CMK (cell line): Measurements from ENCODE around the gene DCN.

Source experiments
- DNase-seq: peaks from one replicate; pipeline ENCODE4 v3.0.0-alpha.2; 2010; ENCODE audit warnings: low read depth

The DCN gene

DNA sequence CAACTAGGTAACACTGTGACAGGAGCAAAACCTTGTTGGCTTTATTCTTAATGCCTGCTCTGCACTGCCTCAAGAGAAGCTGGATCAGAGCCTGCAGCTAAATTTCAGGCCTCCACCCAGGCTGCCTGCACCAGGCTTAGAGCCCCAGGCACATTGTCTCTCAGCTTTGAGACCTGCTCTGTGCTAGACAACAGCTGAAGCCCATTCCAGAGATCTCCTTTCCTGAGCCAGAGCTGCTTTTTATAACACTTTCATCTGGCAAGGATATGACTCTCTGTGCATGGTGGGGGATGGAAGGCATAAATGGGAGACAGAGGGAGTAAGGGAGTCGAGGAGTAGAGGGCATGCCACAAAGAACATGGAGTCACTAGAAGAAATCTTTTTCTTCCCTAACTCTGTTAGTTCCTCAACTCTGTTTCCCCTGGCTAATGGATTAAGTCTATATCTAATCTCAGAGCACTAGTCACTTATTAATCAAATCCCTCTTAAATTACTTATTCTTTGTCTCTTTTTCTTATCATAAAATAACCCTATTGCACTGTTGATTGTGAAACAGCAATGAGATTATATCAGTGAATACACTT, 44.2 kb downstream of the DCN start:
- DNase-seq: no peak

DNA sequence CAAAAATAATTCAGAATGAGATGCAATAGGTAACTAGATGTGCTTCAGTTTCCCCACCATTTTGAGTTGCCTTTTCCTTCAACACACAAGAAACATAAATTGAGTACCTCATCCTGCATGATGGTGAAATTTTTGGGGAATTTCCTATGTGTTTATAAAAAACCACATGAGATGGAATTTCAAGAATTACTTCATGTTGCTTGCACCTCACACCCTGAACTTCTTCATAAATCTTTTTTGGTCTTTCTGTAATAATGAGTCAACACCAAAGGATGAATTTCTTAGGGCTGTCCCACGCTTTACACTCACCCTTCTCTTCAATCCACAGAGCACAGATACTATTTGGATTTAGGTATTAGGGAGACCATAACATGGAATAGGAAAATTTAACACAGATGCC, 48.7 kb downstream of the DCN start:
- DNase-seq: no peak

DNA sequence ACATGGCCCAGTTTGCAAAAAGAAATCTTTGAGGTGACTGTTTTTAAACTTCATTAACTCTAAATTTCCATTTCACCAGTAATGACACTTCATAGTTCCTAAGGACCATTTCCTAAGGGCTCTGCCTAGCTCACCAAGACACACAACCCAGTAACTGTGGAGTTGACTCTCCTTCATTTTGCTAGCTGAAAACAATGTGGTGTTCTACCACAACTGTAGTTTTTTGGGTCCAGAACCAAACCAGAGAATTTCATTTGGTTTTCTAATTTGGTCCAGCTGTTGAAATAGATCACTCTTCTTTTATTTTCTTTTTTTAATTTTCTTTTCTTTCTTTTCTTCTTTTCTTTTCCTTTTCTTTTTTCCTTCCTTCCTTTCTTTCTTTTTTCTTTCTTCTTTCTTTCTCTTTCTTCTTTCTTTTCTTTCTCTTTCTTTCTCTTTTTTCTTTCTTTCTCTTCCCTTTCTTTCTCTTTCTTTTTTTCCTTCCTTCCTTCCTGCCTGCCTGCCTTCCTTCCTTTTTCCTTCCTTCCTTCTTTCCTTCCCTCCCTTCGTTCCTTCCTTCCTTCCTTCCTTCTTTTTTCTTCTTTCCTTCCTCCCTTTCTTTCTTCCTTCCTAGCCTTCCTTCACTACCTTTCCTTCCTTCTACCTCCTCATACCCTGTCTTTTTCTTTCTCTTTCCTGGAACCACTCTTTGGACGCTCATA, 52.8 kb downstream of the DCN start:
- no peak for DNase-seq

DNA sequence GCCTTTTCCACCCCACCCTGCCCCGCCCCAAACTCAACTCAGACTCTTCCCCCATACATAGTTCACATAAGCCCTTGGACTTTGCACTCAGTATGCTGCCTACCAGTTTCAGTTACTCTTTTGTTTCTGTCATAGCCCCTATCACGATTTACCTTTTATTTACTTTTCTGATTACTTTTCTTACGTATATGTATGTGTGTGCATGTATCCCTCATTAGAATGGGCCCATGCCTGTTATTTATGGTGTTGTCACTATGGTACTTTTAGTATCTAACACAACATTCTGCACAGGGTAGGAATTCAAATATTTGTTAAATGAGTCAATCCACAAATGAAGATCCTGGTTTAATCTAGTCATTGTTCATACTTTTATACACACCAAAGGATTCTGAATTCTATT, 54.9 kb downstream of the DCN start:
- no peak for DNase-seq

DNA sequence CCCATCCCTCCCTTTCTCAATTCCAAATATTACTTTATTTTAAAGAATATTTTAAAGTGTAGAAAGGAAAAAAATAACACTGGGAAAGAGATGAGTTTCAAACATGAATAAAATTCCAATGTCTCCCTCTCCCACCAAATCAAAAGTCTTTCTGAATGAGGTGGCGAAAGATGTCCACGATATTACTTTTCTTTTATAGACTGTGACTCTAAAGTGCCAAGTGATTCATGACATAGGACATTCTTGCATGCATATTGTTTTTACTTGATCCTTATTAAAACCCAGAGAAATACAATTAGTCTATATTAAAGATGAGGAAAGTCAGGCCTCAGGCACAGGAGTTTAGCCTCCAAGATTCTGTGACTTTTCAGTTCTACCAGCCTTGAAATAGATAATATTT, 55.3 kb downstream of the DCN start:
- no peak for DNase-seq

DNA sequence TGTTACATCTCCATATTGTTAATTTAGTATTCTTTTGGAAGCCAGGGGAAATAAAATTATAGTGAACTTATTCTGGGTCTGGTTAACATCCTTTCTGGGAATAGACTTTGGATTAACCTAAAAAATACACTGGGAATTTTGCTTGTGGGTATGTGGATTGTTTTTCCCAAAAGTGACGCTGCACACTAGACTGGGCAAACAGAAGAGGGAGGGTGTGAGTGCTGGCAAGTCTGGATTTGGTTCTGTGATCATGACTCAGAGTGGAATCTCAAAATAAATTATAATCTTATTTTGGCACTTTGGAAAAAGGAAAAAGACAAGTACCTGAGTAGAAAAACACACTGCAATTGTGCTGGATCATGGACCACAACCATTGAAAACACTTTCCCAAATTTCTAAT, 56.1 kb downstream of the DCN start:
- DNase-seq: no peak

DNA sequence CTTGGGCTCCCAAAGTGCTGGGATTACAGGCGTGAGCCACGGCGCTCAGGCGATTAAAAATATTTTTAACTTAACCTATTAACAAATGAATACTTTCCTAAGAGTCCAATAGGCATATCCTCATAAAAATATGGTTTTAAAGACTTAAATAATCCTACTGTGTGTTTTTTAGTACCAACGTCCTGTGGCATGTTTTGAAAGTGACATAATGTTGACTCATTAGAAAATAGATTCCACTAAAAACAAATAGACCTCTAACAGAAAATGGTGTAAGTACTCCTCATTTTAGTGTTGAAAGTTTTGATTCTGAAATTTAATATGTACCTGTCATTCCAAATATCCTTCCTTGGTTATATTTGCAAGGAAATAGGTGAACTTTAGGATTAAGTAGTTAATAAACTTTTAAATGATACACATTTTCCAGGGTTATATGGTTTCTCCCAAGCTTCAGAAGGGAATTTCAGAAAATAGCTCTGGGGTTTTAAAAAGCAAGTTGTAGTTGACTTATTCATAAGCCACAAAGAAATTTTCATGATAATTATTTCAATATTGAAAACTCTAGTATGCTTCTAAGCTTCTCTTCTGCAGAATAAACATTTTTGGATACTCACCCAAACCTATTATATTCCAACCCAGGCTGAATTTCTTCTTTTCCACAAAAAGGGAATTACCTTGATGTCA, 59.2 kb downstream of the DCN start:
- DNase-seq: no peak

DNA sequence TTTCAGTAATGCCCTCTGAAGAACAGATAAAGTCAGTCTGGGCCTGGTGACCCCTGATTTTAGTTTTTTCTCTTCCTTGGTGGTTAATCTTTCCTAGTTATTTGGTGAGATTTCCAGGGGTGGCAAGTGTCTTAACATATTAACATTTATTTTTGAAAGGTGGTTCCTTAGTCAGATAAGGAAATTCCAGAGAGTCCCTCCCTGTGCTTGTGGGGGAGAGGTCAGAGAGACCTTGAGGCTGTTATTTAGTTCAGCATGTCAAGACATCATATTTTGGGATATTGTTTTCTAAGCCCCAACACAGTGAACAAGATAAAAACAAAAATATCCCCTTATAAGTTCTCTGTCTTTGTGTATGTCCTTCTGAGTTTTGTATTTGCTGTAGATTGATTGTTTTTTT, 61.8 kb downstream of the DCN start:
- no peak for DNase-seq

DNA sequence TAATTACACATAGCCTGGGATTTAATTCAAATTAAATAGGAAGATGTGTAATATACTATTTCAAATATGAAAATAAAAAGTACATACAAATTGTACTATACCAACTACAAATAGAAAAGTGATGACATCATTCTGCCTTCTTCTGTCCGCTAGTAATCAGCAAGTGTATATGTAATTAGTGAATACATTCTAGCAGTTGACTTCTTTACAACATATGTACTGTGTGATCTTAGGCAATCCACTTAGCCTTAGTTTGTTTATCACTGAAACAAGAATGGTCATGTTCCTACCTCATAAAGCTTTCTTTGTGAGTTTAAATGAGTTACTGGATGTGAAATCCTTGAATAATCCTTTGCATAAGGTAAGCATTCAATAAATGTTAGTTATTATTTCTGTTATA, 63.5 kb downstream of the DCN start:
- DNase-seq: no peak

DNA sequence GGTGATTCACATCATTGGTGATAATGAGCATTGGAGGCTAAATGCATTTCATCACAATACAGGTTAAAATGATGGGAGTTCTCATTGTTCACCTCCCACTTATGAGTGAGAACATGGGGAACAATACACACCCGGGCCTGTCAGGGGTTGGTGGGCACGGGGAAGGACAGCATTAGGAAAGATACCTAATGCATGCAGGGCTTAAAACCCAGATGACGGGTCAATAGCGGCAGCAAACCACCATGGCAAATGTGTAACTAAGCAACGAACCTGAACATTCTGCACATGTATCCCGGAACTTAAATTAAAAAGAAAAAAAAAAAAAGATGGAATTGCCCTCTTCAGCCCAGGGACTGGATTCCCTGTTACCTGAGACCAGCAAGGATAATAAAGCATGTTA, 69.0 kb downstream of the DCN start:
- no peak for DNase-seq

DNA sequence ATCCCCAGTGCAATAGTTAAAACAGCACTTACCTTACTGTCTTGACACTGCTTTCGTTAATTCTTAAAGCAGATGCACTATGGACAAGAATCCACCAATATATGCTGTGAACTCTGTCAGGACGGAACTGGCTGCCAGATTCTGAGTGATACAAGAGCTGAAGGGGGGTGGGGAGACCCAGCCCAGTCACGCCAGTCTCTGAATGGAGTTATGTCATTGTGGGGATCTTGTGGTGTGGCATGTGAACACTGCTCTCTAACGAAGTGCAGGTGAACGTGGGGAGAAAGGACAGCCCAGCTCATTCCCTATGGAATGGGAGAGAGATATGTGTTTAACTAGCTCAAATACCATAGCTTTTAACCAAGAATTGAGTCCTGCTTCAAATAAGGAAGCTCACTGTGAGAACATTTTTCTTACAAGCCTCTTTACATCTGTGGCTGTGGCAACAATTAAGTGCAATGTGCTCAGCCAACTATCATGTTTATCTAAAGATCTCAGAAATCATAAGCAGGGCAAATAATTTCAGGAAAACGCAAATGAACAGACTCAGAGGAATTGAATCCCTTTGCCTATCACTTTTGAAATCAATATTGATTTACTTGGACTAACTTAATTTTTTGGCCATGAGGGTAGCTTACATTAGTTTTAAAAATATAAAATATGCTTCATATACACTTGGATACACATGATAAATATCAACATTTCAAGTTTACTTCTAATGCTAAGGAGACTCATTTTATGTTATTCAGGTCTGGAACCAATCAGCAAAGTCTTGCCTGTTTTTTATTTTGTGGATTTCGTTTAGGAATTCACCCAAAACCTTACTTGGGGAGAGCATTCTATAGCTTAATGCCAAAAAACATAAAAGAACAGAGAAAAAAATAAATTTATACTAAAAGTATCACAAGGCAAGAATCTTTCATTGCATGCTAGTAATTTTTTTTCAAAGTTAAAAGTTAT, 71.0 kb downstream of the DCN start, which contains the start of gene LUM:
Gene LUM, minus strand, starts transcription at position 129 of the 960 bp plus-strand sequence. CDS start 2,515 bp downstream, outside the sequence.
- DNase-seq: no peak

DNA sequence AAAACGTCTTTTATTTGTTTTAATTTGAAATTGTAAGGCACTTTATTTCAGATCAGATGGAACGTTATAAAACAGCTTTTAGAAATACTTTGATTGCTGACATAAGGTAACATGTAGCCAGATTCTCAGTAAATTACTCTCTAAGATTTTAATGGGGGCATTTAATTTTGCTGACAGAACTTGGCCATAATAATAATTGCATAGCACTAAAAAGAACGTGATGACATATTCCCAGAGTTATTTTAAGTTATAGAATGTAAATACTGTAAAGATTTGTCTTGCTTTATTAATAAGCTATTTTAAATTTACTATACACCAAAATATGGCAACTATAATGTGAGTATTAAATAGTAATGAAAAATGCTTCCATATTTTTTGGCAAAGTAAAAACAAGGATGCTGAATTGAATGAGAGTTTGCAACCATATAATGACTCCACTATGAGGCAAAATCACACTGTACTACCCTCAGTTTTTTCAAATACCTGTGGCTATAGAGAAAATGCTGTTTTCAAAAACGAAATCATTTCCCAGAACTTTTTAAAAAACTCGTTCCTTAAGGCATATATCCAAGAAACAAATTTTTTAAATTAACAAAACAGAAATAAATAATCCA, 72.2 kb downstream of the DCN start:
- no peak for DNase-seq

DNA sequence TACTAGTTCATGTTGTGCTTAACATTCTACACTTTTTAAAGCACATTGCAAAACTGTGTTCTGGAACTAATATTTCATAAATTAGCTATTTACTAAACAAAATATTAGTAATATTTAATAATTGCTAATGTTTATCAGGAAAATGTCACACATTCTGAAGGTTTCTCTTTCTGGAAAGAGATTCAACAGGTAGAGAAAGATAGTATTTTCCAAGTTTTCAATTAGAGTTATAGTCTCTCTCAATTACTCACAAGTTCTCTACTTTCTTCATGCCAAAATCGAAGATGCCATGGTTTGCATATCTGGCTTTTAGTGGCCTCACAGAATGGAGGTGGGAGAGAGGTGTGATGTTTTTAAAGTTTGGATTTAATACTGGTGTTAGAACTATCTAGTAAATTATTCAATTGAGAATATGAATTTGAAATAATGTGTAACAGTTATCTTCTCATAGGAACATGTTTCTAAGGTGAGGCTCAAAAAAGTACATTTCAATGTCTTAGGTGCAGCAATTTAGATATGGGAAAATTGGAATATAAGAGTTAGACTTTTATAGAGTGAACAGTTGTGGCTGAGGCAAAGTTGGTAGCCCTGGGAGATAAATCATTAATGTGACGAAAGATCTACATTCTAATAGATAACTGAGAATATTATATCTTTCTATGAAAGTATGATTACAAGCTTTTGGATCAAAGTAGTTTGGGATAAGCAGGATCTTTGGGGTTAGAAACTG, 72.9 kb downstream of the DCN start:
- no peak for DNase-seq

DNA sequence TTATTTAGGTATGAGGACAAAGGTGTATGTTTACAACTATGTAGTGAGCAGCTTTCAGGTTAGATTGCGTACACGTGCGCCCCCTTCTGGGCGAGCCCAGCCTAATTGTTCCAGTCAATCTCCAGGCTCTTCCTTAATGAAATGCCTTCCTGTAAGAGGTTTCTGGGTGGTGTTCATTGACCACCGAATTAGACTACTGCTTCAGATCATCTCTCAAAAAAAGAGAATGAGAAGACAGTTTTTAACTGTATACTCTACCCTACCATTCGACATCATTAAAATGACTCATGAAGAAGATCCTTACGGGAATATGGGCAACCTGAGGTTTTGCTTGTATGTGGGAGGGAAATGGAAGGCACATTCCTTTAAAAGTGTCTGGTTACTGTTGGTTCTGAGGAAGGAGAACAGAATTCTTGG, 73.5 kb downstream of the DCN start:
- DNase-seq: no peak

DNA sequence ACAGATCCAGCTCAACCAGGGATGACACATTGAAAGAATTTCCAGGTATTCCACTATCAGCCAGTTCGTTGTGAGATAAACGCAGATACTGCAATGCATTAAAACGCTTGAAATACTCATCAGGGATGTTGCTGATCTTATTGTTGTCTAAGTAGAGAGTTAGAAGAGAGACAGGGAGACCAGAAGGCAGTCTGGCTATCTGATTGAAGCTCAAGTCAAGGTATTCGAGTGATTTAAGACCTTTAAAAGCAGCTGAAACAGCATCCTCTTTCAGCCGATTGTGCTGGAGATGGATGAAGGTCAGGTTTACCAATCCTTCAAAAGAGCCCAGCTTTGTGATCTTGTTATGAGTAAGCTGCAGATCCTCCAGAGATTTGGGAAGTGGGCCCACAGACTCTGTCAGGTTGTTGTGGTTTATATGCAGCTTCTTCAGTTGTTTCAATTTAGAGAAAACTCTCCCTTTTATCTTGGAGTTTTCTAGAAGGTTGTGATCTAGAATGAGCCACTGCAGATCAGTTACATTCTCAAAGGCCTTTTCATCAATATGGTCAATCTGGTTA, 74.3 kb downstream of the DCN start:
- DNase-seq: no peak

DNA sequence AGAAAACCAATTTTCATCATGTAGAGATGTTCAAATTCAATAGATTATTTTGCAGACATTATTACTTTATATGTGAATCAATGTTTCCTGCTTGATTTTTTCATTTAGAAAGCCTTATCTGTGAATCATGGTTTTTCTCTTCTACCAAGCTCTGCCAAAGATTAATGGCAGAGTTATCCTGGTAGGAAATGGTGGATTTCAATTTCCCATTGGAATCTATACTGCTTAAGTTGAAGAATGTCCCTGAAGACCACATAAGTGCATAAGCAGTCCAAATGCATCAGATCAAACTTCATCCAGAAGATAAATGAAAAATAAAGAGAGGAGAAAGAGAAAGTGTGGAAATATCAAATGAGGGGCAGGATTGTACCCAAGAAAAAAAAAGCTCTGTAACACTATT, 76.3 kb downstream of the DCN start:
- no peak for DNase-seq

DNA sequence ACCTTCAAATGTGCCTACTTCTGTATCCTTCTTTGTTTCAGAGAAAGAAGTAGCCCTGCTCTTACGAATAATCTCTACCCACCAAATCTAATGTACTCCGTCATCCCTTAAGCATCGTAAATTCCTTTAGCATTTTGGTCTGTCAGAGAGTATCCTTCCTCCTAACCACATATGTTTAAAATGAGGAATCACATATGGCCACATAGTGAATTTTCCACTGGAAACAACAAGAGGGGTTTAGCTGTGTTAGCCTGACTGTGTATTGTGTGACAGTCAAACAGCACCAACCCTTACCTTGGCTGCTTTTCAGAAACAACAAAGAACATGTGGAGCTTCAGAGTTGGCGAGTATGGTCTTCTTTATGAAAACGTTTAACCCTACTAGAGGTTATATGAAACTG, 76.8 kb downstream of the DCN start:
- DNase-seq: no peak

DNA sequence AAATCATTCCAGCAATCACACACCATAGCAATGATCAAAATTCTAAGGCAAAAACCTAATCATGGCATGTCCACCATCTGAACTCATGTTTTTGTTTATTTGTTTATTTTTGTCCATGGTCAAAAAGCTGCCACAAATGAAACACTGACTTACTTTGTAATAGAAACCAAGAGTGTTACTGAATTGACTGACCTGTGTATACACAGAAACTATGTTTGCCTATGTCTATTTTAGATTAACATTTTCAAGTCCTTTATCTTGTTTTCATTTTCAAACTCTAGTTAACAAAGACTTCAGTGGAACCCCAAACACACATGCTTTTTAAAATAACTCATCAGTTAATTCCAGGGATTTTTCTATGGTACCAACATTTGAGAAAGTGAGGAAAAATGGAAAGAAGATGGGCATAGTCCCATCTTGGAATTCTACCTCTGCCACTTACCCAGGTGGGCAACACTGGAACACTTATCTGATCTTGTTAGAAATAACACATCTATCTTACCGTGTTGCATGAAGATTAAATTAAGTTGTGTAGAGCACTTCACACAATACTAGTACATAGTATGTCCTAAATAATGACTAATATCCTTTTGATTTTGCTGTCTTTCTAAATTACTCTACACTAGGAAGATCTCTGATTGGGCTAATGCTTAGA, 77.7 kb downstream of the DCN start:
- no peak for DNase-seq

DNA sequence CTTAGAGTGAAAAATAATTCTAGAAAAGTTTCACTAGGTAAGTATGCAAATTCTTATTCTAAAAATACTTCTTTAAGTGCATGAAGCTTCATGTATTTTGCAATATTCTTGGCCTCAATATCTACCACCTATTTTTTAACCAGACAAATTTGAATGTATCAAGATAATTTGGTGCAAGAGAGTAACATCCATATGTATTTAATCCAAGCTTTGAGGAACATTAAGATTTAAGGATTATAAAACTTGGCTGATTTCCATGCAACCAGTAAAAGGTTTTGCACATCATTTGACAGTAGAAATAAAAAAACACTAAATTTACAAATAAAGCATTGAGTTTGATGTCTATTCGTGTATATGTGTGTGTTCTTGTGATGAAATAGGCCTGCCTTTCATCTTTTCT, 79.0 kb downstream of the DCN start:
- DNase-seq: no peak

DNA sequence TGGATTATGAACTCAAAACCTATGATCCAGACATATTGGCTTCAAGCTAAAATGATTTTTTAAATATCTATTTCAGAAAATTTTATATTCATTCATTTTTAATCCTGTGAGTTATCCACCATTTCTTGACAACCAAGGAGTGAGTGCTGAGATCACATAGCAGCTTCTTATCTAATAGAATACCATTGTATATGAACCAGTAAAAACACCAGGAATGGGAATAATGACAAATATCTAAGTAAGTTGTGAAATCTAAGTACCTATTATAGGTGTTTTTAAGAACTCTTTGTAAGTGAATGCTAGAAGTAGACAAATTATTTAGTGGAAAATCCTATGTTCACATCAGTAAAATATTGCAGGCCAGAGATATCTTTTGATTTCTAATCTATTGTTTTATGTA, 79.5 kb downstream of the DCN start:
- no peak for DNase-seq
